Ishikawa (cell line): ENCODE data around the gene HOXC6.

Experiments used
- CEBPB ChIP-seq: IDR thresholded peaks from 2 replicates; pipeline ENCODE4 v1.6.1; 2012
- CREB1 ChIP-seq: IDR thresholded peaks from 2 replicates; pipeline ENCODE4 v1.6.1; 2012; ENCODE audit warnings: low read depth
- EGR1 ChIP-seq: IDR thresholded peaks from 2 replicates; pipeline ENCODE4 v1.6.1; 2012
- EP300 ChIP-seq: IDR thresholded peaks from 2 replicates; pipeline ENCODE4 v1.6.1; 2012; ENCODE audit warnings: borderline replicate concordance
- FOXM1 ChIP-seq: IDR thresholded peaks from 2 replicates; pipeline ENCODE4 v1.6.1; 2012; ENCODE audit warnings: low read depth, borderline replicate concordance
- MAX ChIP-seq: IDR thresholded peaks from 2 replicates; pipeline ENCODE4 v1.6.1; 2012
- NFIC ChIP-seq: IDR thresholded peaks from 2 replicates; pipeline ENCODE4 v1.6.1; 2012
- RAD21 ChIP-seq: IDR thresholded peaks from 2 replicates; pipeline ENCODE4 v1.6.1; 2012; ENCODE audit warnings: low read depth
- TAF1 ChIP-seq: IDR thresholded peaks from 2 replicates; pipeline ENCODE4 v1.6.1; 2012; ENCODE audit warnings: low read depth, mild to moderate bottlenecking
- TCF12 ChIP-seq: IDR thresholded peaks from 2 replicates; pipeline ENCODE4 v1.6.1; 2012; ENCODE audit warnings: low read depth
- TEAD4 ChIP-seq: IDR thresholded peaks from 2 replicates; pipeline ENCODE4 v1.6.1; 2012
- YY1 ChIP-seq: IDR thresholded peaks from 2 replicates; pipeline ENCODE4 v1.6.1; 2012; ENCODE audit warnings: low read depth
- ZBTB7A ChIP-seq: IDR thresholded peaks from 2 replicates; pipeline ENCODE4 v1.6.1; 2012; ENCODE audit warnings: low read depth
- TF ChIP-seq, protein P1 (sequence below): IDR thresholded peaks from 2 replicates; pipeline ENCODE4 v1.6.1; 2012
- TF ChIP-seq, protein P2 (sequence below): IDR thresholded peaks from 2 replicates; pipeline ENCODE4 v1.6.1; 2012; ENCODE audit warnings: low read depth, mild to moderate bottlenecking

Gene HOXC6

GRCh38 chr12:54040148-54040494, 11.9 kb downstream of the HOXC6 start:
- no peak for TF ChIP-seq TAF1
- TF ChIP-seq, protein P1, sequence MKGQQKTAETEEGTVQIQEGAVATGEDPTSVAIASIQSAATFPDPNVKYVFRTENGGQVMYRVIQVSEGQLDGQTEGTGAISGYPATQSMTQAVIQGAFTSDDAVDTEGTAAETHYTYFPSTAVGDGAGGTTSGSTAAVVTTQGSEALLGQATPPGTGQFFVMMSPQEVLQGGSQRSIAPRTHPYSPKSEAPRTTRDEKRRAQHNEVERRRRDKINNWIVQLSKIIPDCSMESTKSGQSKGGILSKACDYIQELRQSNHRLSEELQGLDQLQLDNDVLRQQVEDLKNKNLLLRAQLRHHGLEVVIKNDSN, result peak; percentile 87

DNA sequence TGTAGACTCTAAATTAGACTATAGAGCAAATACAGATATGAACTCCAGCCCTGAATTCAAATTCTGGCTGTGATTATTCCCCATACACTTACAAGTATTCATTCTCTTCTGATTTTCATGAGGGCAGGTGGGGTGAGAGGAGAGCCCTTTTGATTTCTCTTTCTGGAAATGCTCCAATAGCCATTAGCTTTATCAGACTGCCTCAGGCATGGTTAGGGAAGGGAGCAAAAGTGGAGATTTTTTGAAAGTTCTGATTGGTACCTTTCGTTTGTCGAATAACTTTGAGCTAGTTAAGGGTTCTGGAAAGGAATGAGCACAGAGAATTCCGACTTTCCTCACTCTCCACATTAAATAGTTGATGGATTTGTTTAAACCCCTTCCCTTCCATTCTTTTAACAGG, 12.4 kb downstream of the HOXC6 start:
- TF ChIP-seq ZBTB7A, result no peak
- no peak for TF ChIP-seq MAX
- TF ChIP-seq CREB1, result no peak
- no peak for TF ChIP-seq TCF12
- TF ChIP-seq CEBPB, result no peak
- TF ChIP-seq EGR1, result no peak
- TF ChIP-seq TEAD4, result no peak
- no peak for TF ChIP-seq TAF1
- no peak for TF ChIP-seq RAD21
- TF ChIP-seq EP300, result no peak
- TF ChIP-seq YY1, result no peak
- TF ChIP-seq NFIC, result no peak
- TF ChIP-seq, protein P1, result no peak
- TF ChIP-seq FOXM1, result no peak
- TF ChIP-seq, protein P2, sequence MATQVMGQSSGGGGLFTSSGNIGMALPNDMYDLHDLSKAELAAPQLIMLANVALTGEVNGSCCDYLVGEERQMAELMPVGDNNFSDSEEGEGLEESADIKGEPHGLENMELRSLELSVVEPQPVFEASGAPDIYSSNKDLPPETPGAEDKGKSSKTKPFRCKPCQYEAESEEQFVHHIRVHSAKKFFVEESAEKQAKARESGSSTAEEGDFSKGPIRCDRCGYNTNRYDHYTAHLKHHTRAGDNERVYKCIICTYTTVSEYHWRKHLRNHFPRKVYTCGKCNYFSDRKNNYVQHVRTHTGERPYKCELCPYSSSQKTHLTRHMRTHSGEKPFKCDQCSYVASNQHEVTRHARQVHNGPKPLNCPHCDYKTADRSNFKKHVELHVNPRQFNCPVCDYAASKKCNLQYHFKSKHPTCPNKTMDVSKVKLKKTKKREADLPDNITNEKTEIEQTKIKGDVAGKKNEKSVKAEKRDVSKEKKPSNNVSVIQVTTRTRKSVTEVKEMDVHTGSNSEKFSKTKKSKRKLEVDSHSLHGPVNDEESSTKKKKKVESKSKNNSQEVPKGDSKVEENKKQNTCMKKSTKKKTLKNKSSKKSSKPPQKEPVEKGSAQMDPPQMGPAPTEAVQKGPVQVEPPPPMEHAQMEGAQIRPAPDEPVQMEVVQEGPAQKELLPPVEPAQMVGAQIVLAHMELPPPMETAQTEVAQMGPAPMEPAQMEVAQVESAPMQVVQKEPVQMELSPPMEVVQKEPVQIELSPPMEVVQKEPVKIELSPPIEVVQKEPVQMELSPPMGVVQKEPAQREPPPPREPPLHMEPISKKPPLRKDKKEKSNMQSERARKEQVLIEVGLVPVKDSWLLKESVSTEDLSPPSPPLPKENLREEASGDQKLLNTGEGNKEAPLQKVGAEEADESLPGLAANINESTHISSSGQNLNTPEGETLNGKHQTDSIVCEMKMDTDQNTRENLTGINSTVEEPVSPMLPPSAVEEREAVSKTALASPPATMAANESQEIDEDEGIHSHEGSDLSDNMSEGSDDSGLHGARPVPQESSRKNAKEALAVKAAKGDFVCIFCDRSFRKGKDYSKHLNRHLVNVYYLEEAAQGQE, result no peak

DNA sequence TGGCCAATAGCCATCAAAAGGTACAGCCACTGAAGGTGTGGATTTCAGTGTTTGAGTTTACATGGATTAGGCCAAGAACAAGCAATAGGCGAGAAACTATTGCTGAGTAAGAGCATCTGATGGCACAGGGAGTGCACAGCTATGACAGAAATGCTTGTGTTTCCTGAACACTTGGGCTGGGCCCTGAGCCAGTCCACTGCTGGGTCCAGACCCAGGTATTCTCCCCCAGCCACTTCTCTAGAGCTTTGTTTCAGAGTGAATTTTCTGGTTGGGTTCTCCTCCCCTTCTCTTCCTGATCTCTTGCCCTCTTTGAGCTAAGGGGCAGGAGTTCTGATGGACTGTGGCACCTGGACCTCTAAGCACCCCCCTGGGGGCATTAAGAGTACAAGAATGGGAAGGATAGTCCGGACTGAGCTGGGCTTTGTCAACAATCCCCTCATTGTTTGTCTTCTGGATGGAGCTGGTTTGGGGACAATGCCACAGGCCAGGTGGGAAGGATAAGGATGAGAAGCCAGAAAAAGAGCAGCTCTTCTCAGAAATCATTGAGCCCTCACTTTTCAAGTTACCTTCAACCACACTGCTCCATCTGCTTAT, 13.0 kb downstream of the HOXC6 start:
- TF ChIP-seq CEBPB (no peak), MAX (no peak), EP300 (no peak), TCF12 (no peak), FOXM1 (no peak), RAD21 (no peak), CREB1 (no peak), TAF1 (no peak), TEAD4 (no peak), EGR1 (no peak), ZBTB7A (no peak), NFIC (no peak), YY1 (no peak)
- TF ChIP-seq, protein P1, result no peak
- TF ChIP-seq, protein P2, result no peak

- TF ChIP-seq TEAD4, result no peak
- no peak for TF ChIP-seq EGR1
- TF ChIP-seq EP300, result no peak
- no peak for TF ChIP-seq CREB1
These were observed 15.0 kb downstream of the HOXC6 start for GRCh38 chr12:54042970-54043853.

GRCh38 chr12:54044425-54045103, 16.3 kb downstream of the HOXC6 start:
- TF ChIP-seq FOXM1 (no peak), EGR1 (no peak), YY1 (no peak), TAF1 (no peak), EP300 (no peak)
